ENCODE measurements around the gene VWA3B. TPM values are rescaled to one million over a fixed set of nuclear protein-coding genes. Genes with fewer than 3 reads are reported as not detected.

VWA3B gene
- total RNA-seq, 1 donor = not detected

DNA sequence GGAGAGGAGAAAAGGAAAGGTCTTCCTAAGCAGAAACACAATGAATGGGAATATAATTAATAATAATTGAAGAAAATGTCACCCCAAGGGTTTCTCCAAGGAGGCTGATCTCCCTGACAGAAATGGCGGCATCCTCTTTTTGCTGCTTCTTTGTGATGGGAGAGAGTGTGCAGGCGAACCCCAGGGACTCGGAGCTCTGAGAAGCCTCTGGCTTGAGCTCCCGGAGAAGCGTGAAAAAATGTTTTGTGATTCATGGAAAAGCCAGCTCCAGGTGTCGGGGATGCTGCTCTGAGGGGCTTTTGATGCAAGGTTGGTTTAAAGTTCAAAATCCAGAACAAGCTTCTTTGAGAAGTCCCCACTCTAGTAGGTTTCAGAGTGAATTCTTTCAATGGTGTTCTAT is 91.0 kb downstream of the VWA3B start:
- no peak for DNase-seq (ENCODE audit: low read depth)
- no peak overlapping the region for H3K4me3 ChIP-seq (ENCODE audit: low read depth, low read length)
- no peak for TF ChIP-seq CTCF (IDR thresholded peaks at IDR 0.05; ENCODE audit: insufficient read depth, low read length)

DNA sequence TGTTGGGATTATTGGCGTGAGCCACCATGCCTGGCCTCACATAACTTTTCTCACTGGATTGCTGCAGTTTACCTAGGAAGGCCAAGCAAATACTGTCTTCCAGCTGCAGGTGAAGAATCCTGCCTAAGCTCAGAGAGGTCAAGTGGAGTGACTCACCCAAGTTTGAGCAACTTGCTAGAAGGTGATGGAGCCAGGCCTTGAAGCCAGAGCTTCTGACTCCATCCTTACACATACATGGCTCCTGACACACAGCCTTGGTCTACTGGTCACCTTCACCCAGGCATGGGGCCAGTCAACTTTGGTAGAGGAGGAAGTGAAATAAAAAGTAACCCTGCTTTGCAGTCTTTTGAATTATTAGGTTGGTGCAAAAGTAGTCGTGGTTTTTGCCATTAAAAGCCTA is 93.5 kb downstream of the VWA3B start:
- no peak for DNase-seq (ENCODE audit: low read depth)
- TF ChIP-seq CTCF (IDR thresholded peaks at IDR 0.05; ENCODE audit: insufficient read depth, low read length) = no peak
- no peak overlapping the region for H3K4me3 ChIP-seq (ENCODE audit: low read depth, low read length)

DNA sequence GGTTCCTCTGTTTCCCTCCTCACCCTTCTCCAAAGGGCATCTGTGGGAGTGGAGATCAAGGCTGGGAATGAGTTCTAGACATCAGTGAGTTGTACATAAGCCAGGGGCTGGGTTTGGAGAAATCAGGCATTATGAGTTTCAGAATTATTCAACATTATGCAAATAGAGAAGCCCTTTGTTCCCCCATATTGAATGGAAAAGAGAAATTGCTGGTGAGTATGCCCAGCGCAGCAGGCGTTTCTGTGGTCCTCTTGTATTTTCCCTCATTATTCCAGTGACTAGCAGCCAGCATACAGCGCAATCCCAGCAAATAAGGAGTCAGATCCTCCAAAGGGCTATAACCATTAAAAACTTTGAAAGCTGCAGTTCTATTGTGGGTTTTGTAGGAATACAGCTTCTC is 94.4 kb downstream of the VWA3B start:
- no peak overlapping the region for H3K4me3 ChIP-seq (ENCODE audit: low read depth, low read length)
- no peak for TF ChIP-seq CTCF (IDR thresholded peaks at IDR 0.05; ENCODE audit: insufficient read depth, low read length)
- DNase-seq (ENCODE audit: low read depth) = no peak

DNA sequence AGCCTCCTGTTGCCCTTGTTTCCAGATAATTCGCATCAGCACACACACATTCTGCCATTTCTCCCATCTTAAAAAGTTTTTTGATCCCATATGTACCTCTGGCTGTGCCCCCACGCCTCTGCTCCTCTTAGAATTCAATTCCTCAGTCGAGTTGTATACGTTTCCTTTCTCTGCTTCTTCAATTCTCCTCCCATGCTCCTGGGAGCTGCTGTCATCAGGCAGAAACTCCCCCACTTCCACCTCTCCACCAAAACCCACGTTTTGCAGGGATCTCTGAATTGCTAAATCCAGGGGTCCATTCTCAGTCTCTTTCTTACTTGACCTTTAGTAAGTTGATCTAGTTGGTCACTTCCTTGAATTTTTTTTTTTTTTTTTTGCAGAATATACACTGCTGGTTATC is 98.8 kb downstream of the VWA3B start:
- TF ChIP-seq CTCF (IDR thresholded peaks at IDR 0.05; ENCODE audit: insufficient read depth, low read length) = no peak
- H3K4me3 ChIP-seq (ENCODE audit: low read depth, low read length) = no peak overlapping the region
- no peak for DNase-seq (ENCODE audit: low read depth)

DNA sequence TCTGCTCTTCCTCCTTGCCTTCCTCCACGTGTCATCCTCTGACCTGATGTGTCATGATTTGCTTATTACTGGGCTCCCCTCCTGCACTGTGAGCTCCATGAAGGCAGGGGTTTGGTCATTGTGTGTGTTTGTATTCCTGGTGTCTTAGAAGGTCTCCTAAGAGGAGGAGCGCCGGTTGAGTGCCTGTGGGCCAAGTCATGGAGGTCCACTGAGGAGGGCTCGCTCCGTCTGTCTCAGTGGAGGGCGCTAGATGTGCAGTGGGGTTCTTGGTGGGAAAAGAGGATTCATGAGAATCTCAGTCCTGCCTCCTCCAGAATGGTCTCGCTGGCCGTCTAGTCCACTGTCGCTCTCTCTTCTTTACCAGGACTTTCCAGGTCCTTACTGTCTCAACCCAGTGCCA is 100.2 kb downstream of the VWA3B start:
- H3K4me3 ChIP-seq (ENCODE audit: low read depth, low read length) = no peak overlapping the region
- DNase-seq (ENCODE audit: low read depth) = no peak
- no peak for TF ChIP-seq CTCF (IDR thresholded peaks at IDR 0.05; ENCODE audit: insufficient read depth, low read length)

GRCh38 chr2:98188351-98189046 is 101.5 kb downstream of the VWA3B start:
- no peak for TF ChIP-seq CTCF (IDR thresholded peaks at IDR 0.05; ENCODE audit: insufficient read depth, low read length)
- no peak overlapping the region for H3K4me3 ChIP-seq (ENCODE audit: low read depth, low read length)
- DNase-seq (ENCODE audit: low read depth) = peak; percentile 20

GRCh38 chr2:98191883-98192282 is 104.9 kb downstream of the VWA3B start:
- peak; percentile 12 for DNase-seq (ENCODE audit: low read depth)

More at GRCh38 chr2:98191883-98192282, 104.9 kb downstream of the VWA3B start:
- H3K4me3 ChIP-seq (ENCODE audit: low read depth, low read length) = no peak overlapping the region
- no peak for TF ChIP-seq CTCF (IDR thresholded peaks at IDR 0.05; ENCODE audit: insufficient read depth, low read length)
